C4-2B (cell line): Measurements from ENCODE around the gene ZBTB7B.

ENCODE experiments used
- ZFX ChIP-seq: fragments of 450-650 bp; IDR thresholded peaks from 2 replicates; pipeline ENCODE4 v1.6.1; 2017
- TF ChIP-seq, protein P1 (sequence below): fragments of 450-650 bp; conservative IDR thresholded peaks from 2 replicates; pipeline ENCODE4 v1.5.1; 2017; ENCODE audit warnings: mild to moderate bottlenecking

- TF ChIP-seq, protein P1, sequence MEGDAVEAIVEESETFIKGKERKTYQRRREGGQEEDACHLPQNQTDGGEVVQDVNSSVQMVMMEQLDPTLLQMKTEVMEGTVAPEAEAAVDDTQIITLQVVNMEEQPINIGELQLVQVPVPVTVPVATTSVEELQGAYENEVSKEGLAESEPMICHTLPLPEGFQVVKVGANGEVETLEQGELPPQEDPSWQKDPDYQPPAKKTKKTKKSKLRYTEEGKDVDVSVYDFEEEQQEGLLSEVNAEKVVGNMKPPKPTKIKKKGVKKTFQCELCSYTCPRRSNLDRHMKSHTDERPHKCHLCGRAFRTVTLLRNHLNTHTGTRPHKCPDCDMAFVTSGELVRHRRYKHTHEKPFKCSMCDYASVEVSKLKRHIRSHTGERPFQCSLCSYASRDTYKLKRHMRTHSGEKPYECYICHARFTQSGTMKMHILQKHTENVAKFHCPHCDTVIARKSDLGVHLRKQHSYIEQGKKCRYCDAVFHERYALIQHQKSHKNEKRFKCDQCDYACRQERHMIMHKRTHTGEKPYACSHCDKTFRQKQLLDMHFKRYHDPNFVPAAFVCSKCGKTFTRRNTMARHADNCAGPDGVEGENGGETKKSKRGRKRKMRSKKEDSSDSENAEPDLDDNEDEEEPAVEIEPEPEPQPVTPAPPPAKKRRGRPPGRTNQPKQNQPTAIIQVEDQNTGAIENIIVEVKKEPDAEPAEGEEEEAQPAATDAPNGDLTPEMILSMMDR: no peak
- TF ChIP-seq ZFX: no peak
Measured at GRCh38 chr1:154972213-154972516, 30.4 kb upstream of the ZBTB7B start.
